ENCODE results near the gene GYPC.

DNA sequence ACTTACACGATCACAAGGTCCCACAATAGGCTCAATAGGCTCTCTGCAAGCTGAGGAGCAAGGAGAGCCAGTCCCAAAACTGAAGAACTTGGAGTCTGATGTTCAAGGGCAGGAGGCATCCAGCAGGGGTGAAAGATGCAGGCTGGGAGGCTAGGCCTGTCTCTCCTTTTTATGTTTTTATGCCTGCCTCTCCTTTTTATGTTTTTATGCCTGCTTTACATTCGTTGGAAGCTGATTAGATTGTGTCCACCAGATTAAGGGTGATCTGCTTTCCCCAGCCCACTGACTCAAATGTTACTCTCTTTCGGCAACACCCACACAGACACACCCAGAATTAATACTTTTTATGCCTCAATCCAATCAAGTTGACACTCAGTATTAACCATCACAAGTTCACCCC, 9.9 kb upstream of the GYPC start:
- TF ChIP-seq, protein P1, sequence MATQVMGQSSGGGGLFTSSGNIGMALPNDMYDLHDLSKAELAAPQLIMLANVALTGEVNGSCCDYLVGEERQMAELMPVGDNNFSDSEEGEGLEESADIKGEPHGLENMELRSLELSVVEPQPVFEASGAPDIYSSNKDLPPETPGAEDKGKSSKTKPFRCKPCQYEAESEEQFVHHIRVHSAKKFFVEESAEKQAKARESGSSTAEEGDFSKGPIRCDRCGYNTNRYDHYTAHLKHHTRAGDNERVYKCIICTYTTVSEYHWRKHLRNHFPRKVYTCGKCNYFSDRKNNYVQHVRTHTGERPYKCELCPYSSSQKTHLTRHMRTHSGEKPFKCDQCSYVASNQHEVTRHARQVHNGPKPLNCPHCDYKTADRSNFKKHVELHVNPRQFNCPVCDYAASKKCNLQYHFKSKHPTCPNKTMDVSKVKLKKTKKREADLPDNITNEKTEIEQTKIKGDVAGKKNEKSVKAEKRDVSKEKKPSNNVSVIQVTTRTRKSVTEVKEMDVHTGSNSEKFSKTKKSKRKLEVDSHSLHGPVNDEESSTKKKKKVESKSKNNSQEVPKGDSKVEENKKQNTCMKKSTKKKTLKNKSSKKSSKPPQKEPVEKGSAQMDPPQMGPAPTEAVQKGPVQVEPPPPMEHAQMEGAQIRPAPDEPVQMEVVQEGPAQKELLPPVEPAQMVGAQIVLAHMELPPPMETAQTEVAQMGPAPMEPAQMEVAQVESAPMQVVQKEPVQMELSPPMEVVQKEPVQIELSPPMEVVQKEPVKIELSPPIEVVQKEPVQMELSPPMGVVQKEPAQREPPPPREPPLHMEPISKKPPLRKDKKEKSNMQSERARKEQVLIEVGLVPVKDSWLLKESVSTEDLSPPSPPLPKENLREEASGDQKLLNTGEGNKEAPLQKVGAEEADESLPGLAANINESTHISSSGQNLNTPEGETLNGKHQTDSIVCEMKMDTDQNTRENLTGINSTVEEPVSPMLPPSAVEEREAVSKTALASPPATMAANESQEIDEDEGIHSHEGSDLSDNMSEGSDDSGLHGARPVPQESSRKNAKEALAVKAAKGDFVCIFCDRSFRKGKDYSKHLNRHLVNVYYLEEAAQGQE (IDR thresholded peaks at IDR 0.05) = no peak
- TF ChIP-seq, protein P2, sequence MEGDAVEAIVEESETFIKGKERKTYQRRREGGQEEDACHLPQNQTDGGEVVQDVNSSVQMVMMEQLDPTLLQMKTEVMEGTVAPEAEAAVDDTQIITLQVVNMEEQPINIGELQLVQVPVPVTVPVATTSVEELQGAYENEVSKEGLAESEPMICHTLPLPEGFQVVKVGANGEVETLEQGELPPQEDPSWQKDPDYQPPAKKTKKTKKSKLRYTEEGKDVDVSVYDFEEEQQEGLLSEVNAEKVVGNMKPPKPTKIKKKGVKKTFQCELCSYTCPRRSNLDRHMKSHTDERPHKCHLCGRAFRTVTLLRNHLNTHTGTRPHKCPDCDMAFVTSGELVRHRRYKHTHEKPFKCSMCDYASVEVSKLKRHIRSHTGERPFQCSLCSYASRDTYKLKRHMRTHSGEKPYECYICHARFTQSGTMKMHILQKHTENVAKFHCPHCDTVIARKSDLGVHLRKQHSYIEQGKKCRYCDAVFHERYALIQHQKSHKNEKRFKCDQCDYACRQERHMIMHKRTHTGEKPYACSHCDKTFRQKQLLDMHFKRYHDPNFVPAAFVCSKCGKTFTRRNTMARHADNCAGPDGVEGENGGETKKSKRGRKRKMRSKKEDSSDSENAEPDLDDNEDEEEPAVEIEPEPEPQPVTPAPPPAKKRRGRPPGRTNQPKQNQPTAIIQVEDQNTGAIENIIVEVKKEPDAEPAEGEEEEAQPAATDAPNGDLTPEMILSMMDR (IDR thresholded peaks at IDR 0.05; ENCODE audit: low read depth, low read length, missing input control) = no peak
- TF ChIP-seq GABPA (IDR thresholded peaks at IDR 0.05 in 1 of 2, conservative IDR thresholded peaks at IDR 0.05 in 1 of 2) (no peak), SP1 (IDR thresholded peaks at IDR 0.05) (no peak), RXRA (IDR thresholded peaks at IDR 0.05) (no peak), EGR1 (IDR thresholded peaks at IDR 0.05; ENCODE audit: low read depth in 2 of 2) (no peak), JUND (IDR thresholded peaks at IDR 0.05) (no peak), TAF1 (conservative IDR thresholded peaks at IDR 0.05) (no peak), RAD21 (IDR thresholded peaks at IDR 0.05) (no peak), HNF4A (conservative IDR thresholded peaks at IDR 0.05) (no peak), FOXA1 (IDR thresholded peaks at IDR 0.05) (no peak)
- TF ChIP-seq, protein P3, sequence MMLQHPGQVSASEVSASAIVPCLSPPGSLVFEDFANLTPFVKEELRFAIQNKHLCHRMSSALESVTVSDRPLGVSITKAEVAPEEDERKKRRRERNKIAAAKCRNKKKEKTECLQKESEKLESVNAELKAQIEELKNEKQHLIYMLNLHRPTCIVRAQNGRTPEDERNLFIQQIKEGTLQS (IDR thresholded peaks at IDR 0.05) = no peak
- TF ChIP-seq, protein P4, sequence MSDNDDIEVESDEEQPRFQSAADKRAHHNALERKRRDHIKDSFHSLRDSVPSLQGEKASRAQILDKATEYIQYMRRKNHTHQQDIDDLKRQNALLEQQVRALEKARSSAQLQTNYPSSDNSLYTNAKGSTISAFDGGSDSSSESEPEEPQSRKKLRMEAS (IDR thresholded peaks at IDR 0.05) = no peak
- TF ChIP-seq, protein P5, sequence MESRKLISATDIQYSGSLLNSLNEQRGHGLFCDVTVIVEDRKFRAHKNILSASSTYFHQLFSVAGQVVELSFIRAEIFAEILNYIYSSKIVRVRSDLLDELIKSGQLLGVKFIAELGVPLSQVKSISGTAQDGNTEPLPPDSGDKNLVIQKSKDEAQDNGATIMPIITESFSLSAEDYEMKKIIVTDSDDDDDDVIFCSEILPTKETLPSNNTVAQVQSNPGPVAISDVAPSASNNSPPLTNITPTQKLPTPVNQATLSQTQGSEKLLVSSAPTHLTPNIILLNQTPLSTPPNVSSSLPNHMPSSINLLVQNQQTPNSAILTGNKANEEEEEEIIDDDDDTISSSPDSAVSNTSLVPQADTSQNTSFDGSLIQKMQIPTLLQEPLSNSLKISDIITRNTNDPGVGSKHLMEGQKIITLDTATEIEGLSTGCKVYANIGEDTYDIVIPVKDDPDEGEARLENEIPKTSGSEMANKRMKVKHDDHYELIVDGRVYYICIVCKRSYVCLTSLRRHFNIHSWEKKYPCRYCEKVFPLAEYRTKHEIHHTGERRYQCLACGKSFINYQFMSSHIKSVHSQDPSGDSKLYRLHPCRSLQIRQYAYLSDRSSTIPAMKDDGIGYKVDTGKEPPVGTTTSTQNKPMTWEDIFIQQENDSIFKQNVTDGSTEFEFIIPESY (IDR thresholded peaks at IDR 0.05) = no peak

All from liver (tissue), 3 donors.